ENCODE data around the gene THSD7A.

DNA sequence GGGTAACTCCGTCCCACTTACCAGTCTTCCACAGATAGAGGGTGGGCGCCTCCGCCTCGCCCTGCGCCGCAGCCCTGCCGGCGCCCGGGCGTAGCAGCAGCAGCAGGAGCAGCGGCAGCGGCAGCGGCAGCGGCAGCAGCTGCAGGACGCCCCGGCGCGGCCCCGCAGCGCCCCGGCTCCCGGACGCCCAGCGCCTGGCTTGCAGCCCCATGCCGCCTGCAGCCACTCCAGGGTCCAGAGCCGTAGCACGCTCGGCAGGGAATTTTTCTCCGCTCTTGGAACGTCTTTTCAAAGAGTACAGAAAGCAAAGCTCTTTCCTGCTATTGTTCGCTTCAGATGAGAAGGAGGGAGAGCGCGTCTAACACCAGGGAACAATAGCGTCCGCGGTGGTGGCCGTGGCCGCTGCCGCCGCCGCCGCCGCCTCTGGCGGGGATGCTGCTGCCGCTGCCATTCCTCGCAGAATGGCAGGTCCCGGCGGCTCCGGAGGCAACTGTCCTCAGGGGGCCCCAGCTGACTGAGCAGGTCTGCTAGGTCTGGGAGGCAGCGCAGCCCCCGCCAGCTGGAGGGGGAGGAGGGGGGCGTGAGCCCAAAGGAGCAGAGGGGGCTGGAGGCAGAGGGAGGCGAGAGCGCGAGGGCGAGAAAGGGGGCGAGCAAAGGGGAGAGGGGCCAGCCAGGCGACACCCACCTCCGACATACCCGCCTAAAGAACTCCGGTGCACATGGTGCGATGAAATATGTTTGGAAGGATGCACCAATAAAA lies at the start of gene THSD7A:
- TF ChIP-seq, protein P1, sequence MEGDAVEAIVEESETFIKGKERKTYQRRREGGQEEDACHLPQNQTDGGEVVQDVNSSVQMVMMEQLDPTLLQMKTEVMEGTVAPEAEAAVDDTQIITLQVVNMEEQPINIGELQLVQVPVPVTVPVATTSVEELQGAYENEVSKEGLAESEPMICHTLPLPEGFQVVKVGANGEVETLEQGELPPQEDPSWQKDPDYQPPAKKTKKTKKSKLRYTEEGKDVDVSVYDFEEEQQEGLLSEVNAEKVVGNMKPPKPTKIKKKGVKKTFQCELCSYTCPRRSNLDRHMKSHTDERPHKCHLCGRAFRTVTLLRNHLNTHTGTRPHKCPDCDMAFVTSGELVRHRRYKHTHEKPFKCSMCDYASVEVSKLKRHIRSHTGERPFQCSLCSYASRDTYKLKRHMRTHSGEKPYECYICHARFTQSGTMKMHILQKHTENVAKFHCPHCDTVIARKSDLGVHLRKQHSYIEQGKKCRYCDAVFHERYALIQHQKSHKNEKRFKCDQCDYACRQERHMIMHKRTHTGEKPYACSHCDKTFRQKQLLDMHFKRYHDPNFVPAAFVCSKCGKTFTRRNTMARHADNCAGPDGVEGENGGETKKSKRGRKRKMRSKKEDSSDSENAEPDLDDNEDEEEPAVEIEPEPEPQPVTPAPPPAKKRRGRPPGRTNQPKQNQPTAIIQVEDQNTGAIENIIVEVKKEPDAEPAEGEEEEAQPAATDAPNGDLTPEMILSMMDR (optimal IDR thresholded peaks at IDR 0.05 in 1 of 3, IDR thresholded peaks at IDR 0.05 in 1 of 3, conservative IDR thresholded peaks at IDR 0.05 in 1 of 3; ENCODE audit: extremely low read depth in 1 of 3, insufficient read depth in 2 of 3, low read length in 3 of 3) = no peak
- TF ChIP-seq EZH2 (IDR thresholded peaks at IDR 0.05; ENCODE audit: low read length) = peak; percentile 48

Measured in keratinocyte (primary cell).